Lower lobe of right lung (tissue), 2 donors: ENCODE results near the gene STT3B. TPM values are rescaled to one million over a fixed set of nuclear protein-coding genes. Genes with fewer than 3 reads are reported as not detected.

Experiments used
- ATAC-seq, 2 donors: fragments of 200-7000 bp; cut with Tn5 transposase; one replicate each; pipeline ENCODE4 v1.9.1; 2020 to 2022; ENCODE audit warnings: mild to moderate bottlenecking in 2 of 2, moderate library complexity in 2 of 2
- DNase-seq: peaks from one replicate; pipeline ENCODE4 v3.0.0-alpha.2; 2020
- H3K27ac ChIP-seq: fragments of 200-600 bp; one replicate; pipeline ENCODE4 v1.8.0; 2022
- H3K27me3 ChIP-seq: fragments of 200-600 bp; one replicate; pipeline ENCODE4 v1.8.0; 2022; ENCODE audit warnings: low read depth
- H3K36me3 ChIP-seq: fragments of 200-600 bp; one replicate; pipeline ENCODE4 v1.8.0; 2022; ENCODE audit warnings: mild to moderate bottlenecking
- H3K4me1 ChIP-seq: fragments of 200-600 bp; one replicate; pipeline ENCODE4 v1.8.0; 2022
- H3K4me3 ChIP-seq: fragments of 200-600 bp; one replicate; pipeline ENCODE4 v1.8.0; 2022; ENCODE audit warnings: mild to moderate bottlenecking
- H3K9me3 ChIP-seq: fragments of 200-600 bp; one replicate; pipeline ENCODE4 v1.8.0; 2022
- CTCF ChIP-seq: fragments of 200-600 bp; IDR thresholded peaks from one replicate; pipeline ENCODE4 v1.8.0; 2022; ENCODE audit warnings: antibody characterized with exemption, mild to moderate bottlenecking
- intact Hi-C: fragments of 100-400 bp; cut with DNase I; formaldehyde crosslinking; loops from one replicate; pipeline ENCODE4 v1.11.0; 2022
- total RNA-seq: library from RNA; stranded (reverse); fragmentation: NEBNext Ultra II Directional; extraction: Animal tissue kit (Norgen Biotek cat#: 25700); gene quantifications from one replicate; pipeline ENCODE4 v1.2.1, GENCODE V29; 2021
- donor health status: DM: no; HTN: yes; CAD: no; lungs with severe emphysema.

STT3B gene
- total RNA-seq, 1 donor from 2014 or later: 106 TPM

- H3K27ac ChIP-seq: no peak overlapping the region
- intact Hi-C loops: no loop called here
- peaks cover 10% of the 10 kb centered on the region for H3K36me3 ChIP-seq
- no peak for TF ChIP-seq CTCF
- peaks cover 15% of the 10 kb centered on the region for H3K9me3 ChIP-seq
- no peak for DNase-seq
- no peak overlapping the region for H3K4me3 ChIP-seq
- H3K27me3 ChIP-seq: no peaks in the 10 kb centered on the region
- no peak for ATAC-seq
- H3K4me1 ChIP-seq: no peaks in the 10 kb centered on the region
Observed at GRCh38 chr3:31645256-31645655, 112.5 kb downstream of the STT3B start.

GRCh38 chr3:31648286-31648968 lies 115.7 kb downstream of the STT3B start:
- H3K36me3 ChIP-seq: peaks cover 10% of the 10 kb centered on the region
- no peak overlapping the region for H3K4me3 ChIP-seq
- intact Hi-C loops: no loop called here
- TF ChIP-seq CTCF: no peak
- no peak for ATAC-seq
- no peak overlapping the region for H3K27ac ChIP-seq
- no peak for DNase-seq
- no peaks in the 10 kb centered on the region for H3K4me1 ChIP-seq
- H3K9me3 ChIP-seq: peaks cover 44% of the 10 kb centered on the region
- H3K27me3 ChIP-seq: no peaks in the 10 kb centered on the region

GRCh38 chr3:31652296-31652695 lies 119.6 kb downstream of the STT3B start:
- intact Hi-C loops: no loop called here

GRCh38 chr3:31653464-31653863 lies 120.7 kb downstream of the STT3B start:
- Histone ChIP-seq H3K4me1 (no peaks in the 10 kb centered on the region), H3K27me3 (no peaks in the 10 kb centered on the region), H3K27ac (no peak overlapping the region), H3K4me3 (no peak overlapping the region), H3K9me3 (peaks cover 78% of the 10 kb centered on the region), H3K36me3 (no peaks in the 10 kb centered on the region)
- DNase-seq (no peak), ATAC-seq (no peak)
- no peak for TF ChIP-seq CTCF
- intact Hi-C loops: no loop called here

More at GRCh38 chr3:31652296-31652695, 119.6 kb downstream of the STT3B start:
- Histone ChIP-seq H3K27me3 (no peaks in the 10 kb centered on the region), H3K27ac (no peak overlapping the region), H3K36me3 (peaks cover 10% of the 10 kb centered on the region), H3K9me3 (peaks cover 78% of the 10 kb centered on the region), H3K4me3 (no peak overlapping the region), H3K4me1 (no peaks in the 10 kb centered on the region)
- TF ChIP-seq CTCF: no peak
- DNase-seq (no peak), ATAC-seq (no peak)

- Histone ChIP-seq H3K9me3 (peaks cover 66% of the 10 kb centered on the region), H3K36me3 (no peaks in the 10 kb centered on the region), H3K27ac (no peak overlapping the region), H3K4me1 (no peaks in the 10 kb centered on the region), H3K27me3 (no peaks in the 10 kb centered on the region), H3K4me3 (no peak overlapping the region)
- intact Hi-C loops: no loop called here
- no peak for ATAC-seq
- no peak for DNase-seq
- no peak for TF ChIP-seq CTCF
Observed at GRCh38 chr3:31654998-31655397, 122.3 kb downstream of the STT3B start.
